ENCODE data around the gene OSCAR.
"Not testable (repeated sequence)": the region's sequence is repeated elsewhere in the genome, so short reads cannot be mapped to it uniquely, and the experiment has no call there.

Gene OSCAR

DNA sequence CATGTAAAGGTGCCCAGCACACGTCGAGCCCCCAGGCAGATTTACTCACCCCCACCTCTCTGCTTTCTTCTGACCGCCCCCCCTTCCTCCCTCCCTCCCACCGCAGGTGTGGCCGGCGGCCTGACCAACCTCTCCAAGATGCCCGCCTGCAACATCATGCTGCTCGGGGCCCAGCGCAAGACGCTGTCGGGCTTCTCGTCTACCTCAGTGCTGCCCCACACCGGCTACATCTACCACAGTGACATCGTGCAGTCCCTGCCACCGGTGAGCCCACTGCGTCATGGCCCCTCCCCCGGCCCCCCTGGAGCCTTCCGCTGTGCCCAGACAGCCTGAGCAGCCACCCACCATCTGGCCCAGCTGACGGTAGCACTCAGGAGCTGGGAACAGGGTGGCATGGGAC lies 23.8 kb upstream of the OSCAR start:
- no peak for DNase-seq

- no peak for DNase-seq
These were observed 23.1 kb upstream of the OSCAR start for GRCh38 chr19:54123682-54124081.

- no peak for DNase-seq
These were observed 20.7 kb upstream of the OSCAR start for GRCh38 chr19:54121259-54121658.

DNA sequence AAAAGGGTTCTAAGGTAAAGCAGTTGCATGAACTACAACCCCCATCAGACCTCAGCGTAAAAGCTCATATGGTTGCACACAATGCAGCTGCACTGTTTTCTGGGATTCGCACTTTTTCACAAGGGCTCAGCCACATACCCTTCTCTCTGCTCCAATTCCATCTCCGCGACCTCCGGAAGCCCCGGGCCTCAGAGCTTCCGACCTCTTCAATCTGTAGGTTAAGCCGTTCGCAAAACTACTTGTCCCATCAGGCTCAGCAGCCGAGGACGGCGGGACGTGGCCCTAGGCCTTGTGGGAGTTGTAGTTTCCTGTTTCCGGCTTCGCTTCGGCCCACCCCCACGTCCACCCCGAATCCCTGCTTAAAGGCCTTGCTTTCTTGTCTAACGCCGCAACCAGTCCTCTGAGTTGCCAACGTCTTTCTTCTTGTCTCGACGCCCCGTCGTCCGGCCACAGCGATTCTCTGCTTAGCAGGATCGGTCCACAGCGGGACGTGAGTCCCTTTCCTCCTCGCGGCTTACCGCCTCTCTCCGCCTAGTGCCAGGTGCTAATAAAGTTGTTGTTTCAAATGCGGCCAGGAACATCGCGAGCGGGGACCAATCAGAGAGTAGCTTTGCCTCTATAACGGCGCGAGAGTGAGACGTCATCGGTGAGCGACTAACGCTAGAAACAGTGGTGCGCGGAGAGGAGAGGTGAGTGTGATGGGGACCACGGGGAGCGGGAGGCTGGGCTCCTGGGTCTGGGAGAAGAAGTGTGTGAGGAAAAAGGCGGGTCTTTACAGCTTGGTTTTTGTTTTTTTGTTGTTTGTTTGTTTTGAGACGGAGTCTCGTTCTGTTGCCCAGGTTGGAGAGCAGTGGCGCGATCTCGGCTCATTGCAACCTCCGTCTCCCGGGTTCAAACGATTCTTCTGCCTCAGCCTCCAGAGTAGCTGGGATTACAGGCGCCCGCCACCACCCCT lies 14.8 kb upstream of the OSCAR start, which contains the start of the genes PRPF31 and TFPT:
PRPF31 (plus strand) TSS at position 646 of the 955 bp plus-strand sequence. CDS start 2,525 bp downstream, outside the sequence.
TFPT (minus strand) TSS at position 549 of the 955 bp plus-strand sequence; CDS start at position 161, 388 bp downstream.
- peak; percentile 97 for DNase-seq

- no peak for DNase-seq
These were observed 13.9 kb upstream of the OSCAR start for GRCh38 chr19:54114340-54115108.

DNA sequence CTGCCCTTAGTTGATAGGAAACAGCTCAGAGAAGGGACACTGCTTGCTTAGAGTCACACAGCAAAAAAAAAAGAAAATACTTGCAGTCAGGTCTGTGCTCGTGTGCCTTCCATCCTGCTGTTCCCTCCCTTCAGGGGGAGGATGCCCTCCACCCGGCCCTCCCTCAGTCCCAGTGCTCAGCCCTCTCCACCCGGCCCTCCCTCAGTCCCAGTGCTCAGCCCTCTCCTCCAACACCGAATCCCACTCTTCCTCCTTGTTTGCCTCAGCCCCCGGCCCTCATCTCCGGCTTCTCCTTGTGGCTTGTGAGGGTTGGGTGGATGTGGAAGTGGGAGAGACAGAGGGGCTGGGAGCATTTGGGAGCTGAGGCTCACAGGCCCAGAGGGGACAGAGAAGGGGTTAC lies 9.0 kb upstream of the OSCAR start:
- no peak for DNase-seq

DNA sequence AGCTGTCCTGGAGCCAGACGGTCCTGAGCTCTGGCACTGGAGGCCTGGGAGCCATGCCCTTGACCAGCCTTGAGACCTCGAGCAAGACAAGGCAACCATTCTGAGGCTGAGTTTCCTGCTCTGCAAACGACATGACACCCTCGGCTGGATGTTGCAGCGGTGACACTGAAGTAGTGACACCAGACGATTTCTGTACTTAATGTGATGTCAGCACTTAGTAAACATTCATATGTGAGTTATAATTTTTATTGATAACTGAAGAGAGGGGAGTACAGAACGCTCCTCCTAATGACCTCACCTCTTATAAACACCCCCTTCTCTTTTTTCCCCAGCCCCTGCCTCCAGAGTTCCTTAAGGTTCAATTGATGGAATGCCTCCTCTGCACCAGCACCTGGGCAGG lies 7.9 kb upstream of the OSCAR start:
- no peak for DNase-seq

GRCh38 chr19:54107876-54108490 lies 7.4 kb upstream of the OSCAR start:
- no peak for DNase-seq

- no peak for DNase-seq
These were observed 6.1 kb upstream of the OSCAR start for GRCh38 chr19:54106716-54107115.

DNA sequence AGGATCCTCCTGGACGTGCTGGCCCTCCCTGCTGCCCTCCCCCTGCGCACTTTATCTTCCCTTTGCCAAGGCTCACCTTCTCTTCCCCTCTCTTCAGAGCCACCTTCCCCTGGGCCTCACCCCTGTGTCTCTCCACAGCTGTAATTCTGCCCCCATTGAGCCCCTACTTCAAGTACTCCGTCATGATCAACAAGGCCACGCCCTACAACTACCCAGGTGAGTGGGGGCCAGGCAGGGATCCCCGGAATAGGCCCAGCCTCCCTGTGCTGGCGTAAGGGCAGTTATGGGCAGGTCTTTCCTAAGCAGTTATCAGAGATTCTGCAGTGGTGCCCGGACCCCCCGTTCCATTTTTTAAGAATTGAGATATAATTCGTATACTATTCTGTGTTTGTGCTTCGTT lies 5.2 kb upstream of the OSCAR start:
- no peak for DNase-seq

DNA sequence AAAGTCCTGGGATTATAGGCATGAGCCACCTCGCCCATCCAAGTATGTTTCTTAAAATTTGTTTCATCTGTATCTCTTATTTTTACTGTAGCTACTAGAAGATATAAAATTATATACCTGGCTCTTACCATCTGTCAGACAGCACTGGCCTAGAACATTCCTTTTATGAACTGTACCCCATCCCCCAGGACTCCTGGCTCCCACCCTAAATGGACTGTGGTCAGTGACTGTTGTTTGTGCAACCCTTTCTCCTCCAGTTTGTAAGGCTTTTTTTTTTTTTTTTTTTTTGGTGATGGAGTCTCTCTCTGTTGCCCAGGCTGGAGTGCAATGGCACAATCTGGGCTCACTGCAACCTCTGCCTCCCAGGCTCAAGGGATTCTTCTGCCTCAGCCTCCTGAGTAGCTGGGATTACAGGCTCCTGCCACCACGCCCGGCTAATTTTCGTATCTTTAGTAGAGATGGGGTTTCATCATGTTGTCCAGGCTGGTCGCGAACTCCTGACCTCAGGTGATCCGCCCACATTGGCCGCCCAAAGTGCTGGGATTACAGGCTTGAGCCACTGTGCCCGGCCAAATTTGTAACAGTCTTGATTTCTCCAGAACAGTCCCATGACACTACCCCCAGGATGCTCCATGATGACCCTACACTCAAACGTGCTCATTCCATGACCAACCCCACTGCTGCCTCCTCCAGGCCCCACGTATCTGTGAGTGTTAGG lies 4.6 kb upstream of the OSCAR start:
- no peak for DNase-seq

GRCh38 chr19:54102421-54103169 lies 2.0 kb upstream of the OSCAR start, which contains the start of gene NDUFA3:
Gene NDUFA3, plus strand, starts transcription at chr19:54102855. Its CDS starts 24 bp downstream, at chr19:54102879.
- DNase-seq: peak; percentile 99

GRCh38 chr19:54099903-54100255 lies 724 bp downstream of the OSCAR start:
- DNase-seq: not testable (repeated sequence)

- DNase-seq: no peak
These were observed 1.3 kb downstream of the OSCAR start for GRCh38 chr19:54099190-54099902.

- DNase-seq: peak; percentile 18
These were observed 3.9 kb downstream of the OSCAR start for GRCh38 chr19:54096617-54097106.

- DNase-seq: peak; percentile 51
These were observed 4.6 kb downstream of the OSCAR start for GRCh38 chr19:54095859-54096616.

DNA sequence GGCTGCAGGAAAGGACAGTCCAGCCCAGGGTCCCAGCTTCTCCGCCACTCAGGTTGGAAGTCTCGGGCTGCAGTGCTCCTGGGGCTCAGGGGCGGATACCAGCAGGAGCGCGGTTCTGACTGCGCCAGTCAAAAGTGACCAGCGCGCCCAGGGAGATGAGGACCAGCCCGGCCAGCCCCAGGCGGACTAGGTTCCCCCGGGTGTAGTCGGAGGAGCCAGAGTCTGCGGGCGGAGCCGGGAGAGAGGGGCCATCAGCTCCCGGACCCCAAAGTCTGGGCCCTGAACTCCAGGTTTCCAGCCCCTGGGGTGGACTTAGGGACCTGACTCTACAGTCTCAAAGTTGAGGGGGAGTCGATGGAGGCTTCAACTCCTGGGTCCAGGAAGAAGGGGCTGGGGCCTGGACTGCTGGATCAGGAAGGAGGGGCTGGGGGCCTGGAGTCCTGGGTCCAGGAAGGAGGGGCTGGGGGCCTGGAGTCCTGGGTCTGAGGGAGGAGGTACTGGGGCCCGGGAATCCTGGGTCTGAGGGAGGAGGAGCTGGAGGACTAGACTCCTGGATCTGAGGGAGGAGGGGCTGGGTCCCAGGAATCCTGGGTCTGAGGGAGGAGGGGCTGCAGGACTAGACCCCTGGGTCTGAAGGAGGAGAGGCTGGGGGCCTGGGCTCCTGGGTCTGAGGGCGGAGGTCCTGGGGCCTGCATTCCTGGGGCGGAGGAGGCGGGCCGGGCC lies 5.3 kb downstream of the OSCAR start:
- DNase-seq: no peak

DNA sequence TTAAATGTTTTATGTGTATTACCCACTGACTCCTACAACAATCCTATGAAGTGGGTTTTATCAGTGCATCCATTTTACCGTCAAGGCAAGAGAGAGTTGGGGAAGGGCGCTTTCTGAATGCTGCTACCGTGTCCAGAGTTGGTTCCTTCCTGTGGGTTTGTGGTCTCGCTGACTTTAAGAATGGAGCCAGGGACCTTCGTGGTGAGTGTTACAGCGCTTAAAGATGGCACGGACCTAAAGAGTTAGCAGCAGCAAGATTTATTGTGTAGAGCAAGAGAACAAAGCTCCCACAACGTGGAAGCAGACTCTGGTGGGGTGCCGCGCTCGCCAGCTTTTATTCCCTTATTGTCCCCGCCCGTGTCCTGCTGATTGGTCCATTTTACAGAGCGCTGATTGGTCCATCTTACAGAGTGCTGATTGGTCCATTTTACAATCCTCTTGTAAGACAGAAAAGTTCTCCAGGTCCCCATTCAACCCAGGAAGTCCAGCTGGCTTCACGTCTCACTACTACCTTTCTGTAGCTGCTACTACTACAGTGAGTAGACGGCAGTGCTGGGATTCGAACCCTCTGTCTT lies 6.1 kb downstream of the OSCAR start:
- no peak for DNase-seq

DNA sequence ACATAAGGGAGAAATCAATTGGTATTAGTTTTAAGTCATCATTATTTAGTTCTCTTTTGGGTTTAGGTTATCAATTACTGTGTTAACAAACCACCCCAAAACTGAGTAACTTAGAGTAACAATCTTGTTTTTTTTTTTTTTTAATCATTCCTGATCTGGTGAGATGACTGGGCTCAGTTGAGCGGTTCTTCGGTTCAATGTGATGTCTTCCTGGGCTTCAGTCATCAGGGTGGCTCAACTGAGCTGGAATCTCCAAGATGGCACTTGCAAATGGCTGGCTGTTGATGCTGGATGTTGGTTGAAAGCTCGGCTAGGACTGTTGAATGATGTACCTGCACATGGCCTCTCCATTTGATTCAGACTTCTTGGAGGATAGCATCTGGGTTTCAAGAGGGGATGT lies 16.2 kb downstream of the OSCAR start:
- no peak for DNase-seq

Measured in NCI-H146 (cell line).